CD4-positive, alpha-beta T cell treated with Interleukin-4 for 4 hours (primary cell): ENCODE measurements around the gene LMF2.
A peak's percentile ranks its signal among the peaks of the same experiment; 100 is the strongest.

Source experiments
- DNase-seq: peaks from one replicate; pipeline ENCODE4 v3.0.0-alpha.2; 2020

LMF2 gene

DNA sequence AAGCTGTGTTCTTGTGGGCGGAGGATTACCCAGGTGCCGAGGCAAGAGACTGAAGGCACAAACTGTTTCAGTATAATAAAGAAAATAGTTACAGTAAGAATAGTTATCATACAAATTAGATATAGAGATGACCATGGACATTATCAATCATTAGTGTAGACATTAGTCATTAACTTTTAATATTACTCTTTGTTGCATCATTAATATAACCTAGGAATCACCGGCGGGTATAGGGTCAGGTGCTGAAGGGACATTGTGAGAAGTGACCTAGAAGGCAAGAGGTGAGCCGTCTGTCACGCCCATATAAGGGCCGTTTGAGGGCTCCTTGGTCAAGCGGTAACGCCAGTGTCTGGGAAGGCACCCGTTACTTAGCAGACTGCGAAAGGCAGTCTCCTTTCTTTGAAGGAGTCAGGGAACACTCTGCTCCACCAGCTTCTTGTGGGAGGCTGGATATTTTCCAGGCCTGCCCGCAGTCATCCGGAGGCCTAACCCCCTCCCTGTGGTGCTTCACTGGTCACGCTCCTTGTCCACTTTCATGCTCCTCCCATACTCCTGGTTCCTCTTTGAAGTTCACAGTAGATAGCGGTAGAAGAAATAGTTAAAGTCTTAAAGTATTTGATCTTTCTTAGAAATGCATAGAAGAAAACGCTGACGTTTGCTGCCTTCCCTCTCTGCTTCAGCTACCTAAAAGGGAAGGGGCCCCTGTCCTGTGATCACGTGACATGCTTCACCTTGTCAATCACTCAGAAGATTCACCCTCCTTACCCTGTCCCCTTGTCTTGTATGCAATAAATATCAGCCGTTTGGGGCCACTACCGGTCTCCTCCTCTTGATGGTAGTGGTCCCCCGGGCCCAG, 26.6 kb upstream of the LMF2 start:
- peak; percentile 39 for DNase-seq

DNA sequence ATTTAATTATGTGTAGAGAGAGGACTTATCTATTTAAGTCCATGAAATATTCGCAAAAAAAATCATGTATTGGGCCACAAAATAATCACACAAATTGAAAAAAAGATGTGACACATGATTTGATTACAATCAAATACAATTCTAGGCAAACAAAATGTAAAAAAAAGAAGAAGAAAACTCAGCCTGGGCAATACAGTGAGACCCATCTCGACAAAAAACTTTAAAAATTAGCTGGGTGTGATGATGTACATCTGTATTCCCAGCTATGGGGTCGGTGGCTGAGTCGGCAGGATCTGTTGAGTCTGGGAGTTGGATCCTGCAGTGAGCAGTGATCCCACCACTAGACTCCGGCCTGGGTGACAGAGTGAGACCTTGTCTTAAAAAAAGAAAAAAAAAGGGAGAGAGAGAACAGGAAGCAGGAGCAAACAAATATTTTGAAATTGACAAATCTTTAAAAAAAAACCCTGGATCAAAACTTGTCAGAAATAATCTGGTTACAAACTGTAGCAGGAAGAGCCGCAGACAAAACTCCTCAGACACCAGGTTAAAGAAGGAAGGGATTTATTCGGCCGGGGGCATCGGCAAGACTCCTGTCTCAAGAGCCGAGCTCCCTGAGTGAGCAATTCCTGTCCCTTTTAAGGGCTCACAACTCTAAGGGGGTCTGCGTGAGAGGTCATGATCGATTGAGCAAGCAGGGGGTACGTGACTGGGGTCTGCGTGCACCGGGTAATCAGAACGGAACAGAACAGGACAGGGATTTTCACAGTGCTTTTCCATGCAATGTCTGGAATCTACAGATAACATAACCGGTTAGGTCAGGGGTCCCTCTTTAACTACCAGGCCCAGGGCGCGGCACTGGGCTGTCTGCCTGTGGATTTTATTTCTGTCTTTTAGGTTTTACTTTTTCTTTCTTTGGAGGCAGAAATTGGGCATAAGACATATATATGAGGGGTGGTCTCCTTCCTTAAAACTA, 25.6 kb upstream of the LMF2 start:
- no peak for DNase-seq

DNA sequence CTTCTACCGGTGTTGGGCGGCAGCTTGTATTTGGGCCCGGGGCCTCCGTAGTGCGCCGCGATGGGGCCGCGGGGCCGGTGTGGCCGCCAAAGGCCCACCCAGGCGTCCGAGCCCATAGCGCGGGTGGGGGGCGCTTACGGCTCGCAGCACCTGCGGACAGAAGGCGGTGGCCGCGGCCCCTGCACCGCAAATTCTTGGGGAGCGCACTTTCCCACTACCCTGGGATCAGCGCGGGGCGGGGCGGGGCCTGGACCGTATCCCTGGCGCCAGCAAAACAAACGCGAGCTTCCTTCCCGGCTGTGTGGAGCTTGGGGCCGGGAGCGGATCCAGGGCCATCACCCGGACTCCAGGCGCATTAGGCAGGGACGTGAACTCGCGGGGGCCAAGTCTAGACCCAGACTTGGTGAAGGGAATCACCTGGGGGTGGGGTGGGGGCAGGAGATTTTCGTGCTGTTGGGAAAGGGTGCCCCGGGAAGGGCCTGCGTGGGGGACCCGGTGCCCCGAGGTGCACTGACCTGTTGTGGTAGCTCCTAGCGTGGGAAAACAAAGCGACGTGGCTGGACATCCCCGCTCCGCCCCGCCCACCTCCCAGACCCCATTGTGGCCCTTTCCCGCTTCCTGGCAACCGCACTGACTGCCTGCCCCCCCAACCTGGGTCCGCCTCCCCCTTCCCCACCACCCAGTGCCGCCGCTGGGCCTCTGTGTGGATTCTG, 24.6 kb upstream of the LMF2 start:
- DNase-seq = no peak

DNA sequence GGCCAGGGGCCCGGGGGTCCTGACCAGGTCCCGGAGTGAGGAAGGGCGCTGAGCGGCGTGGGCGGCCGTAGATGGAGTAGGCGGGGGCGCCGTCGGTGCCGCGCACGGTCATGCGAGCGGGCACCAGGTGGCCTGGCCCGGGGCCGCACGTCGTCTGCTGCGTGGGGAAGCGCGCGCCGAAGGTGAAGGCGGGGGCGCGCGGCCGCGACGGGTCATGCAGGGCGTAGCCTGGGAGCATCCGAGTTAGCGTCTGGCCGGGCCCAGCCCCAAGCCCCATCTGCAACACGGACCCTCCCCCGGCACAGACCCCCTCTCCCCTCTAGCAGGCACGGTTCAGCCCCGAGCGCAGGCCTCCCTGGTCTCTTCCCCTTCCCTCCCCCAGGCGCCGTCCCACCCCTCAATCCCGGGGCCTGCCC, 24.1 kb upstream of the LMF2 start:
- peak; percentile 59 for DNase-seq

DNA sequence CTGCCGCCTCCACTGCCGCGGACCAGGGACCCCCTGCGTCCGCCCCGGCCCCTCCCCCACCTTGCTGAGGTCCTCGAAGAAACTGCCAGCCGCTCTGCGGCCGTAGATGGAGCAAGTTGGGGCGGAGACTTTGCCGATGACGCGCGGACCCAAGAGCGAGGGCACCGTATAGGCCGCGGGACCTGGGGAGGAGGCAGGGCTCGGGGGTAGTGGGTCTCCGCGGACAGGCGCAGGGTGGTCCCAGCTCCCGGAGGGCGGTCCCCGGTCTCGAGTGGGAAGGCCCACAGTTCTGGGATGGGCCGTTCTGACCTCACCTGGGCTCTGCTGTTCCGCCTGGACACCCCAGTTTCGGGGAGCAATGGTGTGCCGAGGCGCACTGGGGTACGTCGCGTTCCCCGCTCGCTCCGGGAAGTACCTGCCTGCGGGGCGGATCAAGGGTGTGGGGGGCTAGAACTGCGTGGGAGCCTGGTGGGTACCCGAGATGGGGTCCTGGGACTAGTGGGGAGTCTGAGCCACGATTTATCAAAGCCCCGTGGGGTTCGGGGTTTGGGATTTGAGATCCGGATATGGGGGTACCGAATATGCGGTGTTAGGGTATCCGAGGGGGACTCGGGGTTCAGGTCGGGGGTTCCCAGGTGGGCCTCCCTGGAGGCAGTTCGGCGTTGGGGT, 23.5 kb upstream of the LMF2 start:
- peak; percentile 81 for DNase-seq

DNA sequence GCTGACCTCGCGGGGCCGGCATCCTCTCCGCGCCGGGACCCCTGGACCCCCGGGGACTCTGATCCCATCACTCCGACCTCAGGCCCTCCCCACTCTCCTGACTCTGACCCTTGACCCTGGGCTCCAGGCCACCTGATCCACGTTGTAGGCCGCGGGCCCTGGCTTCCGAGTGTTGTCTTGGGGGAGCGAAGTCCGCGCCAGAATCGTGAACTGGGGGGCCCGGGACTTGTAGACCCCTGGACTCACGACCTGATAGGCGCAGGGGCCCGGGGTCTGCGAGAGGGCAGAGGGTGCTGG, 23.0 kb upstream of the LMF2 start:
- DNase-seq = no peak

DNA sequence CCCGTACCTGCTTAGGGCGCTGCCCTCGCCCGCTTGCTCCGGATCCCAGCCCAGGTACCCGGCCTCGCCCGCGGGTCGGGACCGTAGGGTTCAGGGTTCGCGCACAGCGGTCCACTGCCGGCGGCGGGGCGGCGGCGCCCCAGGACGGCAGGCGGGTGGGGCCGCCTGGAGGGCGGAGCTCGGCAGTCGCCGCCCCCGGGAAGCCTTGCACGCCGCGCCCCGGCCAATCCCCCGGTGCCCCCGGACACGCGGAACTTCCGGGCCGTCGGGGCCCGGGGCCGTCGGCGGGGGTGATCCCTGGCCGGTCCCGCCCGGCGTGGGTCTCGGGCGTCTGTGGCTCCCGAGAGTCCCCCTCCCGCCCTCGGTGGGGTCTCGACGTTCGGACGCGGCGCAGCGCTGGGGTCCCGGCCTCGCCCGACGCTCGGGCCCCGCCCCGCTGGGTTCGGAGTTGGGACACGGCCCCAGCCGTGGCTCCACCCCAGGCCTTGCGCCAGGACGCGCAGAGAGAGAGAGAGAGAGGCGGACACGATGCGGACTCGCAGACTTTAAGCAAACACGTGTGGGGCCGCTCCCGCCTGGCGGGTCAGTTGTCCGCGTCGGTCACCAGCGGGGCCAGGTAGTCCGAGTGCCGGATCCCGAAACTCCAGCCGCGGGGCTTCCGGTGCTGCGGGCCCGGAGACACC, 22.5 kb upstream of the LMF2 start, which contains the start of gene TYMP:
Gene TYMP, minus strand, starts transcription at position 116 of the 683 bp plus-strand sequence. CDS start 303 bp downstream, outside the sequence.
- peak; percentile 64 for DNase-seq

DNA sequence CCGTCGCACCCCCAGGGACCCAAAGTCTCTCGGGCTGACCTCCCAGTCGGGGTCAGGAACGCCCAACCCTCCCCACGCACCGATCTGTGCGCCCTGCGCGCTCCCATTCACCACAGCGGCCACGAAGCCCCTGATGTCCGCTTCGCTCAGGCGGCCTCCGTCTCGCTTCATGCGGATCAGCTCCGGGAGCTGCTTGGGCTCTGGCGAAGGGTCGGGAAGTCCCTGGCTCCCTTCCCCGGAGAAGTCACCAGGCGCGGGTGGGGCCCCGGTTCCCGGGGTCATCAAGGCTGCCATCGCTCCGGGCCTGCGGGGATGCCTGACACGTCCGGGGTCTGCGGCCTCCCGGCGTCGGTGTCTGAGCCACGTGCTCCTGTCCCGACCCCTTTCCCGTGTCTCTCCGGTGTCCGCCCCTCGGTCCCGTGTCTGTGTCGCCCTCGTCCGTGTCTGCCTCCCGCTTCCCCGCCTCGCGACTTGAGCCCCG, 22.0 kb upstream of the LMF2 start:
- DNase-seq = no peak

DNA sequence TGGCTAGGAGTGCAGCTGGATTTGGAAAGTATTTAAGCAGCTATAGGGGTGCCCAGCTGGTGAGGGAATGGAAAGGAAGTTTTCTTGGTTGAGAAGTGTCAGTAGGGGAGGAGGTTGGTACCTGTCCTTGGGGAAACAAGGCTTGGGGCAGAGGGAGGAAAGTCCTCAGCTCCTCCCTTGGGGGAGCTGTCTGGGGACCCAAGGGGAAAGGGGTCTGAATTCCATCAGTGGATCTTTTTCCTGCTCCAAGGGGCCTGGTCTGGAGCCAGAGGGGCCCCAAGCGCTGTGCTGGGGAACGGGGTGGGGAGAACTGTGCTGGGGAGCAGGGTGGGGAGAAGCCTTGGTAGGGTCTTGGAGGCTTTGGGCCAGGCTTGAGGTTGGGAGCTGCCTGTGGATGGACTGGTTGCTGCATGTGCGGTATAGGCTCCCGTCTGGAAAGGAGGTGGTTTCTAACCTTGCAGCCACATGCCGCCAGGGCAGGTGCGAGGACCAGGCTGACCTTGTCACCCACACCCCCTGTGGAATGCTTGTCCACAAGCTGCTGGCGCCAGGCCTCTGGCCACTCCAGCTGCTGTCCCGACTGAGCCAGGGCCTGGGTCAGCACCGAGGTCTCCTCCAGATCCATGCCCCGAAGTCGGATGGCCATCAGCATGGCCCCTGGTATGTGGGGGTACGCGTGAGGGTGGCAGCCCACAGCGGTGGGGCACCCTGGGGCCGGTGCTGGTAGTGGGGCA, 21.3 kb upstream of the LMF2 start:
- no peak for DNase-seq

DNA sequence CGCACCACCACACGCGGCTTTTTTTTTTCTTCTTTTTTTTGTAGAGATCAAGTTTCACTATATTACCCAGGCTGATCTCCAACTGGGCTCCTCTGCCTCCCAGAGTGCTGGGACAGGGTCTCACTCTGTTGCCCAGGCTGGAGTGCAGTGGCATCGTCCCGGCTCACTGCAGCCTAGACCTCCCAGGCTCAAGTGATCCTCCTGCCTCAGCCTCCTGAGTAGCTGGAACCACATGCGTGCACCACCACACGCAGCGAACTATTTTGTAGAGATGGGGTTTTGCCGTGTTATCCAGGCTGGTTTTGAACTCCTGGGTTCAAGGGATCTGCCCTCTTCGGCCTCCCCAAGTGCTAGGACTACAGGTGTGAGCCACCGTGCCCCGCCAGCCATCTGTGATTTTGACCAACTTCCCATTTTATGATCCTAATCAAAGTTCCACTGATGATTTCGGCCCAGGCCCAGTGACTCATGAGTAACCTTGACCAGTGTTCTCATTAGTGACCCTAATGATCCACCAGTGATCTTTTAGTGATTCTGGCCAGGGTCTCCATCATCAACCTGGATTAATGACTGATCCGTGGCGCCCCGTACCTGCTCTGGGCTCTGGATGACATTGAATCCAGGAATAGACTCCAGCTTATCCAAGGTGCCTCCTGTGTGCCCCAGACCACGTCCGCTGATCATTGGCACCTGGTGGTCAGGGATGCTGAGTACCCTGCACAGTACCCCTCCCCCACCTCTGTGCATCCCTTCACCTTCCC, 20.6 kb upstream of the LMF2 start:
- DNase-seq = no peak

DNA sequence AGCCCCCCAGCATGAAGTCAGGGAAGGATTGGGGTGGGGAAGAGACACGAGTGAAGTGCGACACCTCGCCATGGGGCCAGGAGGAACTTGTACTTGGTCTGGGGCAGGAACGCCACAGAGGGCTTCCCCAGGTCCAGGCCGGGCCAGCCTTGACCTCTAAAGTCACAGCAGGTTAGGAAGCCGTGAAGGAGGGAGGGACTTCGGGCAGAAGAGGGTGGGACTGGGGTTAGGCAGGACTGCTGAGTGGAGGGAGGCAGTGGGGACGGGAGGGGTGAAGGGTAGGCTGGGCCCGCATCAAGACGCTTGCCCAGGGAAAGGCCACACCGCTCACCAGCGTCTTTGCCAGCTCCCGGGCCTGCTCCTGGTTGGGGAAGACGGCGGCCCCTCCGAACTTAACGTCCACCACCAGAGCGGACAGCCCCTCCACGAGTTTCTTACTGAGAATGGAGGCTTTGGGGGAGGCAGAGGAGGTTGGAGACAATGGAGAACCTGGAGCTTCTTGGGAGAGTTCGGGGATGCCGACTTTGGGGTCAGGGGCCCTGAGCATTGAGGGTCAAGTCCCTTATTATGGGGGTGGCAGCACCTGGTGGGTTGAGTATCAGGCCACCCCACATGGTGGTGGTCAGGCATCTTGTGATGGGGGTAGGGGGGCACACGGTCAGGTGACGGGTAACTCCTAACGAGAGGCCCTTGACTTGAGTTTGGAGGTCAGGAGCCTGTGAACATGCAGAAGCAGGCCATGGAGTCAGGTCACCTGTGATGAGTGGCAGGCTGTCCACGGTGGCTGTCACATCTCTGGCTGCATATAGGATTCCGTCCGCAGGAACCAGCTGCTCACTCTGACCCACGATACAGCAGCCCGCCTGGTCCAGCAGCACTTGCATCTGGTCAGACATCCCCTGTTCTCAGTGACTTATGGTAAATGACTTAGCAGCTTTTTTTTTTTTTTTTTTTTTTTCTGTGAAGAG, 19.6 kb upstream of the LMF2 start:
- peak; percentile 51 for DNase-seq

DNA sequence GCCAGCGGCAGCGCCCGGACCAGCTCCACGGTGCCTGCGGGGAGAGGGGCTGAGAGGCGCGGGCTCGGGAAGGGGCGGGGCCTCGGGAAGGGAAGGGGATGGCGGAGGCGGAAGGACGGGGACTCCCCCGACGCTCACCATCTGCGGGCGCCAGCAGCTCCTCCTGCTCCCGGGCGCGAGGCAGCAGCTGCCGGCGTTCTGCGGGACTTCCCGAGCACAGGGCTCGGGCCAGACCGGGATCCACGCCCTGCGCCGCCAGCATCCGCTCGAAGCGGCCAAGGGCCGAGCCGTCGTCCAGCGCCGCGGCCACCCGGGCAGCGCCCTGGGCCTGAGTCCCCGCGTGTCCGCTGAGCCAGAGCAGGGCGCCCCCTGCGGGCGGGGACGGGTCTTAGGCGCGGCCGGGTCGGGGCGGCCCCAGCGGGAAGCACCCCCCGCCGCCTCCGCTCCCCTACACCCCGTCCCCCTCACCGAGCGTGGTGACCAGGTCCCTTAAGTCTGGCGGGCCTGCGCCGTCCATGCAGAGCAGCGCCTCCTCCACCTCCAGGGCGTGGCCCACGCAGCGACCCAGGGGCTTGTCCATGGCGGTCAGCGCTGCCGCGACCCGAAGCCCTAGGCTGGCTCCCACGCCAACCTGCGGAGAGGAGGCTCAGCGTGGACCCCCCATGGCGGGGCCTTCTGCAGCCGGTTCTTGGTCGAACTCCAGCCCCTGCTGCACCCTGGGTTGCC, 18.8 kb upstream of the LMF2 start:
- peak; percentile 84 for DNase-seq

DNA sequence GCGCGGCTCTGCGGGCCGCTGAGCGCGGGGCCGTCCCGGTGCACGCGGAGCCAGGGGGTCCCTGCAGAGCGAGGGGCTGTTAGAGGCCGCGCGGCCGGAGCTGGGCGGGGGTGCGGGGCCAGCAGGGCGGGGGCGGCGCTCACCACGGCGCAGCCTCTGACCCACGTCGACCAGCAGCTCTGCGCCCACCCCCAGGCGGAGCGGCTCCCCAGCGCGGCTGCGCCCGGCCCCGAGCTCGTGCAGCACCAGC, 18.3 kb upstream of the LMF2 start:
- no peak for DNase-seq

DNA sequence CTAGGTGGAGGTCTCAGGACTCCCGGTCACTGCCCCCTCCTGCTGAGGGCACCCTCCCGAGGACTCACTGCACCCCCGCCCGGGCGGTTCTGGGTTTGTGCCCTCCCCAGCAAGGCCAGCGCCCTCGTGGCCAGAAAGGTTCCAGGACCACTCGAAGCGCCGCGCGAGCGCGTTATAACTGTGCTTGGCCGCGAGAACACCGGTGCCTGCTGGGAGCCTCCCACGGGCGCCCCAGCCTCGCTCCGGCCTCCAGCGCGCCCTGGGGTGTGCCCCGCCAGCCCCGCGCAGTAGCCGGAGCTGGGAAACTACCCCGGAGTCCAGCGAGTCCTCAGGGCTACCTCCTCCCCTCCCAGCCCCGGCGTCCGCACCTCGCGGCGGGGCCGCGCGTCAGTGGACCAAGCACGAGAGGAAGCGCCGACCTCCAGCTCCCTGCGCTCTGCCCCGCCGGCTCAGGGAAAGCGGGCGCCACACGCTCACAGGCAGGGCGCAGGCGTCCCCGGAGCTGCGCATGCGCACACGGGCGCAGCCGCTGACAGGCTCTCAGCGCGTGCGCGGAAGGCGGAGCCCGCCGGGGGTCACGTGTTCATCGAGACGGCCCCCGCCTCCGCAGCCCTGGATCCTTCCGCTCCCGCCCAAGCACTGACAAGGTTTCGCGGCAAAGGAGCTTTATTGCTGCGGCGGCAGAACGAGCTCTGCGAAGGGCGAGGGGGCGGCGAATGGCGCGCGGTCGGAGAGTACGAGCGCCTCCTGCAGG, 17.8 kb upstream of the LMF2 start, which contains the start of gene SCO2:
Gene SCO2, minus strand, starts transcription at position 495 of the 754 bp plus-strand sequence. CDS start 1,187 bp downstream, outside the sequence.
- DNase-seq = peak; percentile 98

DNA sequence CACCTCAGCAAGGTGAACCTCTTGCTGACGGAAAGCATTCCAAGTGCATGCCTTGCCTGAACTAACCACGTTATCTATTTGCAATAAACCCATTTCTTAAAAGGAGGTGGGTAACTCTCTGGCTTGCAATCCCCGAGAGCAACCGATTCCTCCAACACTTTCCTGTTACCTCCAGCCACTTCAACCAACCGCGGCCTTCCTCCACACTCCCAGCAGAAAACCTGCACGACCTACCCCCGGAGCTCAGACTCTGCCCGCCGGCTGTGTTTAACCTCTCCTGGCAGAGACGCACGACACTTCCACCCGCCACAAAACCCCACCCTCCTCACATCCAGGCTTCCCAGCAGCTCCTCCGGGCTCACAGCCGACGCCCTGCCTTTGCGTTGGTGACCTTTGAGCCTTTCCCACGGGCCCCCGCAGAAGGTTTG, 17.2 kb upstream of the LMF2 start:
- DNase-seq = no peak

DNA sequence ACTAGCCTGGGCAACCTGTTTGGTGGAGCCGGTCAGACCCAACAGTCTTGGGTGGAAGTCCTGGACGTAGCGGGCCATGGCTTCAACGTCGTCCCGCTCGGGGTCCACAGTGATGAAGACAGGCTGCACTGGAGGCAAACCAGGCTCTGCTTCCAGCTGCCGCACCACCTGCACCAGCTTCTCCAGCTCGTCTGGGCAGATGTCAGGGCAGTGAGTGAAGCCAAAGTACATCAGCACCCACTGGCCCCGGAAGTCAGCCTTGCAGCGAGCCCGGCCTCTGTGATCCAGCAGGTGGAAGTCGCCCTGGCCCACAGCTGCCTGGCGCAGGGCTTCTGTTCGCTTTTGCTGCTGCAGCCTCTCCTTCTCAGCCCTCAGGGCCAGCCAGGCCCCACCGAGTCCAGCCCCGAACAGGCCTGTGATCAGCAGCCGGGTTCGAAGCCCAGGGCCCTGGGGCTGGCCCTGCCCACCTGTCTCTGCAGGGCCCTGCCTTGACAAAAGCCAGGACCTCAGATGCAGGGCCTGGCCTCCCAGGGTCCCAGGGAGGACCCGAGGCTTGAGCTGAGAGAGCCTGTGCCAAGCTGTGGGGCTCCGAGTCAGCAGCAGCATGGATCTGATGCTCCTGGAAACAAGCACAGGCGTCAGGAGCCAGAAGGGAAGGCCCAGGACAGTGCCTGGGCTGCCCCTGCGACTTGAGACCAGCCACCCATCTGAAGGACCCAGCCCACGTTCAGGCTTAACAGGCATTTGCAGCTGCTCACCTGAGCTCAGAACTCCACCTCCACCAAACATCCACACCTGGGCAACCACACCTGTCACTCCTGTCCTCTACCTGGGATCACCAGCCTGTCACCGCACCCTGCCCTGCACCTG, 16.5 kb upstream of the LMF2 start:
- DNase-seq = no peak

DNA sequence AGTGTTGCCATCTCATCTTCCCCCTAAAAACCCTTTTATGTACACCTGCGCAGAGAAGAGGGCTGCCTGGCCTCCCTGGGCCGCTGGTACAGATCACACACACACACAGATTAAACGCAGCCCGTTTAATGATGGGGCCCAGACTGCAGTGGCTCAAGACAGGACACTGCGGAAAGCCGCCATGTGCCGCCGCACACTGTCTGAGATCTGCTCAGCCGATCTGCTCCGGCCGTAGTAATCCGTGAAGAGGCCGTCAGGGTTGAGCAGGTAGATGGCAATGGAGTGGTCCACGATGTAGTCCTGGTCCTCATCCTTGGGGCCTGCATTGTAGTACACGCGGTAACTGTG, 15.9 kb upstream of the LMF2 start:
- DNase-seq = no peak
